ENCODE results near the gene TACC3. TPM values are rescaled to one million over a fixed set of nuclear protein-coding genes. Genes with fewer than 3 reads are reported as not detected.
A peak's percentile ranks its signal among the peaks of the same experiment; 100 is the strongest.

Gene TACC3
- total RNA-seq, 1 donor from 2014 or later = 2.0 TPM

GRCh38 chr4:1769692-1770091 lies 48.4 kb downstream of the TACC3 start:
- FAIRE-seq = no peak
- DNase-seq (ENCODE audit: low spot score in 2 of 2) = no peak

GRCh38 chr4:1770245-1770644 lies 48.9 kb downstream of the TACC3 start:
- no peak for DNase-seq (ENCODE audit: low spot score in 2 of 2)
- no peak for FAIRE-seq

GRCh38 chr4:1770791-1771231 lies 49.5 kb downstream of the TACC3 start:
- no peak for FAIRE-seq
- DNase-seq (ENCODE audit: low spot score in 2 of 2) = no peak

- no peak for FAIRE-seq
- DNase-seq (ENCODE audit: low spot score in 2 of 2) = no peak
These were observed 50.4 kb downstream of the TACC3 start for GRCh38 chr4:1771555-1772305.

DNA sequence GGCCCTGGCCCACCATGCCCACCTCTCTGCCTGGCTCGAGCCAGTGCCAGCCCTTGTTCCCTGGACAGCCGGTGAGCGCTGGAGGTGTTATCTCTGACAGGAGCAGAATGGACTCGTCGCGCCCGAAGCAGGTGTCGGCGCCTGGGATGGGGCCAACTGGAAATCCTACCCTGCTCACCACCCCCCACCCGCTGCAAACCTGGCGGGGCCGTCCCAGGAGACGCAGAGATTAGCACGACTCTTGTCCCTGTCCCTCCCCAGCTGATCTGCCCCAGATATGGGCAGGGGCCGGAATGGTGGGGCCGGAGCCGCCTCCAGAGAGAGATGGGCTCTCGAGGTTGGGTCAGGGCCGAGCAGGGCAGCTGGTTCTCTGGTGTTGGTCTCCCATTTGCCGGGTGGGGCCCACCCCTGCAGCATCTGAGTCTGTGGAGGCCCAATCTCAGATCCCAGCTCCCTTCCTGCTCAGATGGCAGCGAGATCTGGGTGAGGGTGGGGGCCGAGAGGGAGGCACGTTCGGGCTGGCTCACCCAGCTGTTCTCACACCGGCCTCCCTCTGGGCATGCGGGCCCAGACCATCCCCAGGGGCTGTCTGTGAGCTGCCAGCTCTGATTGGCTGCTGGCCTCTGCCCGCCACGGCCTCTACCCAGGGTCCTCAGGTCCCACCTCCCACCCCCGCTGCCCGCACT lies 51.7 kb downstream of the TACC3 start:
- DNase-seq (ENCODE audit: low spot score in 2 of 2) (no peak), FAIRE-seq (no peak)

DNA sequence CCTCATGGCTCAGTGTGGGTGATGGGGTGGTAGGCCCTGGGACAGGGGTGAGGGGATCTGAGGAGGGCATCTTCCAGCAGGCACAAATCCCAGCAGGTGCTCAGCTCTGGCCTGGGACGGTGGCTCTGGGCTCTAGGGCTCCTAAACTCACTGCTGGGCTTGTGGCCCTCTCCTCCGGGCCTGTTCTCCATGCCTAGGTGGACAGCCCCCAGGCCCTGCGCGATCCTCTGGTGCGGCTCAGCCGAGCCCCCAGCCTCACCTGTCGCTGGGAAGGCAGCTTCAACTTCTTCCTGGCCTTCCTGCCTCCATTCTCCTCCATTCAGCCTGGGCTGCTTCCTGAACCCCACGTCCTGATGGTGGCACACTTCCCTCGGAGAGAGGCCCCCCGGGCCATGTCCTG lies 52.4 kb downstream of the TACC3 start:
- FAIRE-seq (no peak), DNase-seq (ENCODE audit: low spot score in 2 of 2) (no peak)

- DNase-seq (ENCODE audit: low spot score in 2 of 2) (peak; percentile 73 to 82), FAIRE-seq (no peak)
These were observed 54.6 kb downstream of the TACC3 start for GRCh38 chr4:1775731-1776500.

DNA sequence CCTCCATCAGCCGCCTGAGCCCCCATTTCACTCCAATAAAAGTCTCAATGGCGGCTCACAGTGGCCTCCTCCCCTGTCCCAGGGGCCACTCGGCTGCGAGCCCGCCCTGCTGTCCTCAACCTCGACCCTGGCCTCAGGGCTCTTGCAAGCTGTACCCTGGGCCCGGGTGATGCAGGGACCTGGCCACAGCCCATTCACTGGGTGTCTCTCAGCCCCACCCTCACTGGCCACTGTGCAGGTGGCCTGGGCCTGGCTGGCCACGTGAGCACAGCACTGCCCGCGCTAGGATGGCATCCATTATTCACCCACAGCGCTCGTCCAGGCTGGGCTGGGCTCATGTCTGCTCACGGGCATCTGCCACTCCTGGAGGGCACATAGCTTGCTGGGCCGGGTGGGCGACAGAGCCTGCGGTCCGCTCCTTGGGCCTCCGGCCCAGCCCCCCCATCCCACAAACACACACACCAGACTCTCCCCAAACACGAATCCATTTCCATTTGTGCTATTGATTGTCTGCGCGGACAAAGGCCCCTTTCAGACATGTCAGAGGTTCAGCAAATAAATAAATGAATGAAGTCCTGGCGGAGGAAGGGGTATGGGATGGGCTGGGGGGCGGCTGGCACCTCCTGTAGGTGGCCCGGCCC lies 55.3 kb downstream of the TACC3 start:
- no peak for DNase-seq (ENCODE audit: low spot score in 2 of 2)
- FAIRE-seq = no peak

- no peak for FAIRE-seq
These were observed 56.7 kb downstream of the TACC3 start for GRCh38 chr4:1777822-1778641.

GRCh38 chr4:1778642-1779392 lies 57.5 kb downstream of the TACC3 start:
- FAIRE-seq = no peak

More at GRCh38 chr4:1777822-1778641, 56.7 kb downstream of the TACC3 start:
- no peak for DNase-seq (ENCODE audit: low spot score in 2 of 2)

DNA sequence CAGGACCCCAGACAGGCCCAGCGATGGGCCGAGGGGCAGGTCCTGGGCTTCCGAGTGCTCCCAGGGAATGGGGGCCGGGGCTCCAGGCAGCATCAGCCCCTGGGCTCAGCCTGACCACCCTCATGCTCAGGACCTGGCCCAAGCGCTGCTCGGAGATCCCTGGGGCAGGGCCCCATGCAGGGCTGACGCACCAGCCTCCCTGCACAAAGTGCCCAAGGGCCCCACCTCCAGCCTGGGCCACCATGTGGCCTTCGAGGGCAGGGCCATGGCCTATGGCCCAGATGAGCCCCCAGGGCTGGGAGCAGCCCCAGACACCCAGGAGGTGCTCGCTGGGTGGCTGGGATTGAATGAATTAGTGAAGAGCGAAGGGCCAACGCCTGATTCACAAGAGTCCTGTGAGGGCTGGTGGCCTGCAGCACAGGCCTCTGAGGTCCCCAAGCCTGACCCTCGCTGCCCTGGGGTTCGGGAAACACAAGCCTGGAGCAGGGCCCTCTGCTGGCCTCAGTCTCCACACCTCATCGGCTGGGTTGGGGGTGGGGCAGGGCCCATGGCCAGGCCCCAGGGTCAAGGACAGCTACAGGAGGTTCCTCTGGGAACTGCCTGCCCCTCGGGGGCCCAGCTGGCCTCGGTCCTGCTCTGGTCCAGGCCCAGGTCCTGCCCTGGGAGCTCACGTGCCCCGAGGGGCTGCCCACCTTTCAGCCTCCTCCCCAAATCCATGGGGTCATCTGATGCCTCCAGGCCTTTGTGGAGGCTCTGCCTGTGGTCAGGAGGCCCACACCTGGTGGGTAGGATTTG lies 58.5 kb downstream of the TACC3 start:
- DNase-seq (ENCODE audit: low spot score in 2 of 2) (no peak), FAIRE-seq (no peak)

More at GRCh38 chr4:1778642-1779392, 57.5 kb downstream of the TACC3 start:
- no peak for DNase-seq (ENCODE audit: low spot score in 2 of 2)

- DNase-seq (ENCODE audit: low spot score in 2 of 2) (no peak), FAIRE-seq (no peak)
These were observed 59.1 kb downstream of the TACC3 start for GRCh38 chr4:1780435-1780834.

DNA sequence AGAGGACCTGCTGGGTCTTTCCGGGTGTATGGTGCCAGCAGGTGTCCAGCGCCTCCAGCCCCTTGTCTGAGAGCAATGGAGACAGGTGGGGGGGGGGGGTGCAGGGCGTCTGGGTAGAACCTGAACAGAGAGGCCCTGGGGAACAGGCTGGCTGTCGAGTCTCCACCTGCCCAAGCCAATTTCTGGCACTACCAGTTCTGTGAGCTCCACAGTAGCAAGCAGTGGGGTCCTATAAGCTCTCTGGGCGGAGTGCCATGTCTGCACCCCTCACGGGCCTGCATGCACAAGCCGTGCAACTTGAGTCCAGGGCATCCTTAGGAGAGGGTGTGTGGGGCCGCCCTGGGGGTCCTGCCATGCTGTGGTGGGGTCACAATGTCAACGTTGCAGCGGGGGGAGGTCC lies 61.7 kb downstream of the TACC3 start:
- FAIRE-seq (no peak), DNase-seq (ENCODE audit: low spot score in 2 of 2) (no peak)

DNA sequence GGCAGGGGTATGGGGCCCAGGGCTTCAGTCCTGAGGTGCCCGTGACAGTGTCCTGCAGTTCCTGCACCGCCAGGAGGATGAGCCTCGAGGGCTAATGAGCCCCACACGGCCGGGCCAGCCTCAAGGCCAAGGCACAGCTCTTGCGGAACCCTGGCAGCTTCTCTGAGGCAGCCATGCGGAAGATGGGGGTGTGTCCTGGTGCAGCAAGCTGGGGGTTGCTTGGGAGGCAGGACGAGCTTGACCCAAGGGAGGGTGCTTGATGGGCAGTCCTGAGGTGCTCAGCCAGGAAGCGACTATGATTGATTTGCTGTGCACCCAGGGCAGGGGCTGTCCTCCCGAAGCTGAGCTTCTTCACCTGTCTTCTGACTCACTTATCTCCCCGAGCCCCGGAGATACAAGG lies 62.6 kb downstream of the TACC3 start:
- no peak for FAIRE-seq
- DNase-seq (ENCODE audit: low spot score in 2 of 2) = no peak

GRCh38 chr4:1784395-1784788 lies 63.1 kb downstream of the TACC3 start:
- DNase-seq (ENCODE audit: low spot score in 2 of 2) = no peak
- FAIRE-seq = no peak

GRCh38 chr4:1784789-1785591 lies 63.7 kb downstream of the TACC3 start:
- DNase-seq (ENCODE audit: low spot score in 2 of 2) (no peak), FAIRE-seq (no peak)

DNA sequence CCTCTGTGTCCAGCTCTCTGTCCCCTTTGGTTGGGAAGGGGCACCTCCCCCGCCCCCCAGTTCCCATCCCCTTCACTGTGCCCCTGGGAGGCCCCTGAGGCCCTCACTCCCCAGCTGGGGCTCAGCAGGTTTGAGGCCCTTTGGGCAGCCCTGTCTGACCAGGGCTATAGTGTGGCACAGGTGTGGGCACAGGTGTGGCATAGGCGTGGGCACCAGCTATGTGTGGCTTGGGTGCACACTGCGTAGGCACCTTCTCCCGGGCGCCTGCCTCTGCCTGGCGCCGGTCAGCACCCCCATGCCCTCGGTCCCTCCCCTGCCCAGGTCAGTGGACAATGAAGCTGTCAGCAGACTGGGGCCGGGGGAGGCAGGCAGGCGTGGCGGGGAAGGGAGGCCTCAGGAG lies 64.3 kb downstream of the TACC3 start:
- DNase-seq (ENCODE audit: low spot score in 2 of 2) = no peak
- no peak for FAIRE-seq

Measured in frontal cortex (tissue), 4 donors.